HG02759 (cell line): ENCODE data around the gene TMEM203.

Source experiments
- ATAC-seq: cut with Tn5 transposase; IDR thresholded peaks from one replicate; pipeline ENCODE4 v1.9.1; 2021; ENCODE audit warnings: mild to moderate bottlenecking, moderate library complexity; ENCODE audit not compliant: unreplicated experiment

TMEM203 gene

GRCh38 chr9:137167747-137168572 is 37.5 kb downstream of the TMEM203 start:
- ATAC-seq = no peak

GRCh38 chr9:137167277-137167746 is 38.1 kb downstream of the TMEM203 start:
- no peak for ATAC-seq

GRCh38 chr9:137166380-137167229 is 38.8 kb downstream of the TMEM203 start:
- no peak for ATAC-seq

GRCh38 chr9:137165250-137165836 is 40.1 kb downstream of the TMEM203 start:
- ATAC-seq = no peak

- no peak for ATAC-seq
These were observed 40.8 kb downstream of the TMEM203 start for GRCh38 chr9:137164370-137165249.

GRCh38 chr9:137163805-137164204 is 41.6 kb downstream of the TMEM203 start:
- ATAC-seq = no peak

- ATAC-seq = no peak
These were observed 42.1 kb downstream of the TMEM203 start for GRCh38 chr9:137163365-137163715.

- no peak for ATAC-seq
These were observed 42.7 kb downstream of the TMEM203 start for GRCh38 chr9:137162505-137163364.

GRCh38 chr9:137161558-137162486 is 43.6 kb downstream of the TMEM203 start:
- ATAC-seq = no peak

GRCh38 chr9:137160716-137161557 is 44.5 kb downstream of the TMEM203 start:
- ATAC-seq = no peak

- no peak for ATAC-seq
These were observed 45.4 kb downstream of the TMEM203 start for GRCh38 chr9:137160054-137160425.

GRCh38 chr9:137159105-137160053 is 46.1 kb downstream of the TMEM203 start:
- no peak for ATAC-seq

GRCh38 chr9:137158625-137159024 is 46.8 kb downstream of the TMEM203 start:
- no peak for ATAC-seq

GRCh38 chr9:137157618-137158415 is 47.6 kb downstream of the TMEM203 start:
- no peak for ATAC-seq

- ATAC-seq = no peak
These were observed 48.7 kb downstream of the TMEM203 start for GRCh38 chr9:137156567-137157375.
